ENCODE data around the gene RSPRY1.

- TF ChIP-seq, protein P1, sequence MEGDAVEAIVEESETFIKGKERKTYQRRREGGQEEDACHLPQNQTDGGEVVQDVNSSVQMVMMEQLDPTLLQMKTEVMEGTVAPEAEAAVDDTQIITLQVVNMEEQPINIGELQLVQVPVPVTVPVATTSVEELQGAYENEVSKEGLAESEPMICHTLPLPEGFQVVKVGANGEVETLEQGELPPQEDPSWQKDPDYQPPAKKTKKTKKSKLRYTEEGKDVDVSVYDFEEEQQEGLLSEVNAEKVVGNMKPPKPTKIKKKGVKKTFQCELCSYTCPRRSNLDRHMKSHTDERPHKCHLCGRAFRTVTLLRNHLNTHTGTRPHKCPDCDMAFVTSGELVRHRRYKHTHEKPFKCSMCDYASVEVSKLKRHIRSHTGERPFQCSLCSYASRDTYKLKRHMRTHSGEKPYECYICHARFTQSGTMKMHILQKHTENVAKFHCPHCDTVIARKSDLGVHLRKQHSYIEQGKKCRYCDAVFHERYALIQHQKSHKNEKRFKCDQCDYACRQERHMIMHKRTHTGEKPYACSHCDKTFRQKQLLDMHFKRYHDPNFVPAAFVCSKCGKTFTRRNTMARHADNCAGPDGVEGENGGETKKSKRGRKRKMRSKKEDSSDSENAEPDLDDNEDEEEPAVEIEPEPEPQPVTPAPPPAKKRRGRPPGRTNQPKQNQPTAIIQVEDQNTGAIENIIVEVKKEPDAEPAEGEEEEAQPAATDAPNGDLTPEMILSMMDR (conservative IDR thresholded peaks at IDR 0.05 in 1 of 2, IDR thresholded peaks at IDR 0.05 in 1 of 2; ENCODE audit: low read depth in 1 of 2, low read length in 2 of 2) = no peak
- TF ChIP-seq EZH2 (IDR thresholded peaks at IDR 0.05; ENCODE audit: low read length, missing control alignments) = no peak
These were observed 10.6 kb downstream of the RSPRY1 start for GRCh38 chr16:57196753-57197152.

All from fibroblast of lung (primary cell).